ENCODE data around the gene AREG.

DNA sequence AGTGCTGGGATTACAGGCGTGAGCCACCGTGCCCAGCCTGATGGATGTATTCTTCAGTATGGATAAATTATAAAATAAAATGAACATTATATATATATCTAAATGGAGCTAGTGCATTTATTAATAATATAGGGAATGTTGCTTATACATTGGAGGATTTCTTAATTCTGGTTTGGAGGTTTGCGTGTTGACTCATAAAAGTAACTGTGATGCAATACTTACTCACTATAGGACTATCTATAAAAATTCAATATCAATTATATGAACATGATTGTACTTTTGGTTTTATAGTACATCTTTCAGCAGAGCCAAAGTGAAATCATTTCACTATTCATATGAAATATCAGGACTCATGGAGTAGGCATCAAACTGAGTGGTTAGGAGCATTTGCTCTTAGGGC, 3.2 kb upstream of the AREG start:
- TF ChIP-seq POLR2A (IDR thresholded peaks at IDR 0.05; ENCODE audit: low read length) (no peak), RNF2 (IDR thresholded peaks at IDR 0.05; ENCODE audit: borderline replicate concordance, low read depth) (no peak), JUNB (IDR thresholded peaks at IDR 0.05) (no peak), HDAC2 (IDR thresholded peaks at IDR 0.05) (no peak), POLR2AphosphoS2 (conservative IDR thresholded peaks at IDR 0.05; ENCODE audit: low read length) (no peak), HEYL (CRISPR knock-in tag; IDR thresholded peaks at IDR 0.05) (no peak), EP300 (IDR thresholded peaks at IDR 0.05) (no peak), JUN (IDR thresholded peaks at IDR 0.05) (no peak), KDM1A (IDR thresholded peaks at IDR 0.05; ENCODE audit: low read depth) (no peak), RAD21 (conservative IDR thresholded peaks at IDR 0.05 in 1 of 2, IDR thresholded peaks at IDR 0.05 in 1 of 2) (no peak)
- TF ChIP-seq, protein P1, sequence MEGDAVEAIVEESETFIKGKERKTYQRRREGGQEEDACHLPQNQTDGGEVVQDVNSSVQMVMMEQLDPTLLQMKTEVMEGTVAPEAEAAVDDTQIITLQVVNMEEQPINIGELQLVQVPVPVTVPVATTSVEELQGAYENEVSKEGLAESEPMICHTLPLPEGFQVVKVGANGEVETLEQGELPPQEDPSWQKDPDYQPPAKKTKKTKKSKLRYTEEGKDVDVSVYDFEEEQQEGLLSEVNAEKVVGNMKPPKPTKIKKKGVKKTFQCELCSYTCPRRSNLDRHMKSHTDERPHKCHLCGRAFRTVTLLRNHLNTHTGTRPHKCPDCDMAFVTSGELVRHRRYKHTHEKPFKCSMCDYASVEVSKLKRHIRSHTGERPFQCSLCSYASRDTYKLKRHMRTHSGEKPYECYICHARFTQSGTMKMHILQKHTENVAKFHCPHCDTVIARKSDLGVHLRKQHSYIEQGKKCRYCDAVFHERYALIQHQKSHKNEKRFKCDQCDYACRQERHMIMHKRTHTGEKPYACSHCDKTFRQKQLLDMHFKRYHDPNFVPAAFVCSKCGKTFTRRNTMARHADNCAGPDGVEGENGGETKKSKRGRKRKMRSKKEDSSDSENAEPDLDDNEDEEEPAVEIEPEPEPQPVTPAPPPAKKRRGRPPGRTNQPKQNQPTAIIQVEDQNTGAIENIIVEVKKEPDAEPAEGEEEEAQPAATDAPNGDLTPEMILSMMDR (IDR thresholded peaks at IDR 0.05): no peak
- TF ChIP-seq, protein P2, sequence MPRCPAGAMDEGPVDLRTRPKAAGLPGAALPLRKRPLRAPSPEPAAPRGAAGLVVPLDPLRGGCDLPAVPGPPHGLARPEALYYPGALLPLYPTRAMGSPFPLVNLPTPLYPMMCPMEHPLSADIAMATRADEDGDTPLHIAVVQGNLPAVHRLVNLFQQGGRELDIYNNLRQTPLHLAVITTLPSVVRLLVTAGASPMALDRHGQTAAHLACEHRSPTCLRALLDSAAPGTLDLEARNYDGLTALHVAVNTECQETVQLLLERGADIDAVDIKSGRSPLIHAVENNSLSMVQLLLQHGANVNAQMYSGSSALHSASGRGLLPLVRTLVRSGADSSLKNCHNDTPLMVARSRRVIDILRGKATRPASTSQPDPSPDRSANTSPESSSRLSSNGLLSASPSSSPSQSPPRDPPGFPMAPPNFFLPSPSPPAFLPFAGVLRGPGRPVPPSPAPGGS (IDR thresholded peaks at IDR 0.05): no peak
- TF ChIP-seq, protein P3, sequence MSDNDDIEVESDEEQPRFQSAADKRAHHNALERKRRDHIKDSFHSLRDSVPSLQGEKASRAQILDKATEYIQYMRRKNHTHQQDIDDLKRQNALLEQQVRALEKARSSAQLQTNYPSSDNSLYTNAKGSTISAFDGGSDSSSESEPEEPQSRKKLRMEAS (IDR thresholded peaks at IDR 0.05): no peak
- TF ChIP-seq, protein P4, sequence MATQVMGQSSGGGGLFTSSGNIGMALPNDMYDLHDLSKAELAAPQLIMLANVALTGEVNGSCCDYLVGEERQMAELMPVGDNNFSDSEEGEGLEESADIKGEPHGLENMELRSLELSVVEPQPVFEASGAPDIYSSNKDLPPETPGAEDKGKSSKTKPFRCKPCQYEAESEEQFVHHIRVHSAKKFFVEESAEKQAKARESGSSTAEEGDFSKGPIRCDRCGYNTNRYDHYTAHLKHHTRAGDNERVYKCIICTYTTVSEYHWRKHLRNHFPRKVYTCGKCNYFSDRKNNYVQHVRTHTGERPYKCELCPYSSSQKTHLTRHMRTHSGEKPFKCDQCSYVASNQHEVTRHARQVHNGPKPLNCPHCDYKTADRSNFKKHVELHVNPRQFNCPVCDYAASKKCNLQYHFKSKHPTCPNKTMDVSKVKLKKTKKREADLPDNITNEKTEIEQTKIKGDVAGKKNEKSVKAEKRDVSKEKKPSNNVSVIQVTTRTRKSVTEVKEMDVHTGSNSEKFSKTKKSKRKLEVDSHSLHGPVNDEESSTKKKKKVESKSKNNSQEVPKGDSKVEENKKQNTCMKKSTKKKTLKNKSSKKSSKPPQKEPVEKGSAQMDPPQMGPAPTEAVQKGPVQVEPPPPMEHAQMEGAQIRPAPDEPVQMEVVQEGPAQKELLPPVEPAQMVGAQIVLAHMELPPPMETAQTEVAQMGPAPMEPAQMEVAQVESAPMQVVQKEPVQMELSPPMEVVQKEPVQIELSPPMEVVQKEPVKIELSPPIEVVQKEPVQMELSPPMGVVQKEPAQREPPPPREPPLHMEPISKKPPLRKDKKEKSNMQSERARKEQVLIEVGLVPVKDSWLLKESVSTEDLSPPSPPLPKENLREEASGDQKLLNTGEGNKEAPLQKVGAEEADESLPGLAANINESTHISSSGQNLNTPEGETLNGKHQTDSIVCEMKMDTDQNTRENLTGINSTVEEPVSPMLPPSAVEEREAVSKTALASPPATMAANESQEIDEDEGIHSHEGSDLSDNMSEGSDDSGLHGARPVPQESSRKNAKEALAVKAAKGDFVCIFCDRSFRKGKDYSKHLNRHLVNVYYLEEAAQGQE (IDR thresholded peaks at IDR 0.05): no peak

All from A549 (cell line).